ENCODE data around the gene ELF5.

The ELF5 gene

DNA sequence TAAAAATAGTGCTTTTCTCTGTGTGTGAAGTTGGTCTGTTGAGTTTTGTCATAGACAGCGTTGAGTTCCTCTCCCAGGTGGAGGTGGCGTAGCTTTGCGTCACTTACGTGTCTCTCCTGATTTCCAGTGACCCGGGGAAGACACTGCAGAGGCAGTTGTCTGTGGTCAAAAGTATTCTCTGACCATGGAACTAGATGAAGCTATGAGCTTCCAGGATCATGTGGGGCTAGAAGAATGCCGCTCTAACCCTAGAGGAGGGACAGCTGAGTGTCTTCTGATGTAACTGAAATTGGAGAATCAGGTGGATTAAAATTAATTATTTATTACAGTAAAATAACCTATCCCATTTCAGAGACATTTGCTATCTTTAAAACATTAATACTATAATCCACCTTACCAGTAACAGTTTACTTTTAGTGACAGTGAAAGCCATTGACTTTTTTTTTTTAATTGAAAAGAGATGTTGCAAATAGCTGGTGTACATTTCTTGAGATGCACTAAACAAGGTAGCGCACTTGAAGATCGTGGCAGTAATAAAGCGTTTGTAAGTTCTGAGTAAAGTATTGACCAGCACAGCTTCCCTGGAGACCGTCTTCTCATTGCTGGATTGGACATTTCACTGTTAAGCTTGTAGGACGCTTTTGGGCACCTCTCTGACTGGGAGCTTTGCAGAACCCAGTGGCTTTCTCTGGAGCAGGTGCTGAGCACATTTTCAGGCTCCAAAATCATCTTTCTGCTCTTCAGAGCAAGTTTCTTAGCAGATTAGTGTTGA lies 65.2 kb downstream of the ELF5 start:
- no peak for DNase-seq

DNA sequence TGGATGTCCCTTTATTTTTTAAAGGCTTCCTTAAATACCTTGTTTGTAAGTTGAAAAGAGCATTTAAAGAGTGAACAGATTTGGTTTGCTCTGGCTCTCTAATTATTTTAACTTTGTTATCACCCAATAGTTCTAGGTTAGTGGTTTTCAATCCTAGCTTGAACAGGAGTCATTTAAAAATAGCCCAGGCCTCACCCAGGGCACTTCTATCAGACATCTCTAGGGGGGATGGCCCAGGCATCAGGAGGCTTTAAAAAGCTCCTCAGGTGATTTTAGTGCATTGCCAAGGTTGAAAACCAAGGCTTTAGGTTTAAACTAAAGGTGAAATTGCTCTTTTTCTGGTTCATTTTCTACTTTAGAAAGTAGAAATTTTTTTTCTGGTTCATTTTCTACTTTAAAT lies 66.5 kb downstream of the ELF5 start:
- no peak for DNase-seq

DNA sequence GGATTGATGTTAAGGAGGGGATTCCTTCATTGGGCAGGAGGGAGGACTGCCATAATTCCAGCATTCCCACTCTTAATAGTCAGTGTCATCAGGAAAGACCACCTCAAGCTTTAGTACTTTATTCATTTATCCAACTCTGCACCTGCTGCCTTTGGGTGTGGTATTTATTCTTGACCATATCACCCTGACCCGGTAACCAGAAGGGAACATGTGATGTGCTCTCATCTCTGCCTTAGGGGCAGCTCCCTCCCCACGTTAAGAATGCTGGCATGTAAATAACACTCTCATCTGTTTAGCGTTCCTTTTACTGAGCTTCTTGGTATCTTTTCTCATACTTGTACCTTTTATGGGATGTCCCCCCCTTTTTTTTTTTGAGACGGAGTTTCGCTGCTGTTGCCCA lies 67.2 kb downstream of the ELF5 start:
- DNase-seq: no peak

DNA sequence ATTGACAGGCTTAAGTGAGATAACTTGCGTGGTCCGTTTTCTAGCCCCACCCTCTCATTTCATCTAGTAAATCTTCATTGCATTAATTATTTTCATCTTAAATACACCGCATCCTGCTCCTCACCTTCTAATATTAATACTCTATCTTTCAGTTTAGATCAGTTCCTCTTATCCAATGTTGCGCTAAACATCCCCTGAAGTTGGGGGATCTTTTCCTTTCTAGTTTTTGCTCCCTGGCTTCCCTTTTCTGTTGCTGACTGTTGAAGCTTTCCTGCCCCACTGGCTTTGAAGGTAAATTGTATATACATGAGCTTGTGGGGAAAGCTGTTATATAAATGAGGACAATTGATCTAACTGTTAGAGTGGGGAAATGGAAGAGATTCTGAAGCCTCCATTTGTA lies 67.6 kb downstream of the ELF5 start:
- DNase-seq: no peak

DNA sequence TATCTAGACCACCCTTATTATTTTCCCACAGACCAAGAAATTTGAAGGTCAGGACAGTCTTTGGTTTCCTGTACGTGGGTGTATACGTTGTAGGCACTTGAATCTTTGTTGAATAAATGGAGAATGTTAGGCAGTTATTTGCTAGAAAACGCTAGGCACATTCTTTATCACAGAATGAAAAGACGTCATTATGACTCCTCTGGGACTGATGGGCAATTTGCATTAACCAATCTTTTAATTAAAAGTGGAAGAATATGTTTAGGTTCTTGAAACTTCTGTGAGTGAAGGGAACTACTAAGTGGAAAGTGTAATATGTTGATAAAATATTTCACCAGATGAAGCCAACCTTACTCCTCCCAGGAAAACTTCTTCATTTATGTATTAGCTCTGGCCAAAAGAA lies 69.2 kb downstream of the ELF5 start:
- no peak for DNase-seq

DNA sequence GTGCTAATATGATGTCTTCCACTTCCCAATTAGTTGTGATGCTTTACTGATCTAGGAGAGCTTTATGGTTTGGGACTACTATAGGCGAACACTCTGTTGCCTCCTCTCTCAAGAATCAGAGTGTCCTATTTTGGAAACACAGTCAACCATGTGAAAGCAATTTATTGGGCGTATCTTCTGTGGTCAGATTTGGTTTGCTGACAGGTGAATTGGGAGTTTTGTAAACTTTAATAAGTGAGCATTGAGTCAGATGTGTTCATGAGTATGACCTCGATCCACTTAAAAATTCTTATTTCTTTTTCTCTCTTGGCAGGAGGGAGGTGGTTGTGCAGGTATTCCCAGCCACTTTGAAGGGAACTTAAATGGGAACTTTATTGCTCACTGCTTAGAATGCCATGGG lies 70.5 kb downstream of the ELF5 start:
- DNase-seq: no peak

DNA sequence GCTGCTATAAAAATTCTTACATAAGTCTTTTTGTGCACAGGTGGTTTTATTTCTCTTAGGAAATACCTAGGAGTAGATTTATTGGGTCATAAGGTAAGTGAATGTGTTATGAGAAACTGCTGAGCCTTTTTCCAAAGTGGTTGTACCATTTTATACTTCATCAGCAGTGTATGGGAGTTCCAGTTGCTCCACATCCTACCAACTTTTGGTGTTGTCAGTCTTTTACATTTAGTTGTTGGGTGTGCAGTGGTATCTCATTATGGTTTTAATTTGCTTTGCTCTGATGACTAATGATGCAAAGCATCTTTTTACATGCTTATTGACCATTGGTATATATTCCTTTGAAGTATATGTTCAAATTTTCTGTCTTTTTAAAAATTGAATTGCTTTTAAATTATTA lies 71.8 kb downstream of the ELF5 start:
- DNase-seq: no peak

DNA sequence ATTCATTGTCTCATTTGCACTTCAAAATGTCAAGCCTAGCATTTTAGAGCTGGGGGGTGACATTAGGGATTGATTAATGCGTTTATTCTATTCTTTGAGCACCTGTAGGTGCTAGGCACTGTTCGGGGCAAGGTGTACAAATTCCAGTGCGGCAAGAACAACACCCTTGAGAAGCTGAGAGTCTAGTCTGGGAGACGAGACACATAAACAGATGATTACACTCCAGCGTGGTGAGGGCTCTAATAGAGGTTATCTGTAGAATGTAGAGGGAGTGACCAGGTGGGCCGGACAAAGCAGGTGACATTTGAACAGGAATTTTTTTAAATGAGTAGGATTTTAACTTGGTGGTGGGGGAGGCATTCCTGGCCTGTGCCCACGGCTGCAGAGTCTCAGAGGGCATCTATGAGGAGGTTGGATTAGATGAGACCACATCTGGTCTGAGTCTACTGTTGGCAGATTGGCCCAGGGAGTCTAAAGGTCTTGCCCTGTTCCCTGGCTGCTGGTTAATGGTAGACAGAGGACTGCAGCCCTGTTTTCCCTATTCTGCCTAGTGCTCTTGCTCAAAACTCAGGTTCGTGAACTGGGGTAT lies 73.9 kb downstream of the ELF5 start:
- no peak for DNase-seq

DNA sequence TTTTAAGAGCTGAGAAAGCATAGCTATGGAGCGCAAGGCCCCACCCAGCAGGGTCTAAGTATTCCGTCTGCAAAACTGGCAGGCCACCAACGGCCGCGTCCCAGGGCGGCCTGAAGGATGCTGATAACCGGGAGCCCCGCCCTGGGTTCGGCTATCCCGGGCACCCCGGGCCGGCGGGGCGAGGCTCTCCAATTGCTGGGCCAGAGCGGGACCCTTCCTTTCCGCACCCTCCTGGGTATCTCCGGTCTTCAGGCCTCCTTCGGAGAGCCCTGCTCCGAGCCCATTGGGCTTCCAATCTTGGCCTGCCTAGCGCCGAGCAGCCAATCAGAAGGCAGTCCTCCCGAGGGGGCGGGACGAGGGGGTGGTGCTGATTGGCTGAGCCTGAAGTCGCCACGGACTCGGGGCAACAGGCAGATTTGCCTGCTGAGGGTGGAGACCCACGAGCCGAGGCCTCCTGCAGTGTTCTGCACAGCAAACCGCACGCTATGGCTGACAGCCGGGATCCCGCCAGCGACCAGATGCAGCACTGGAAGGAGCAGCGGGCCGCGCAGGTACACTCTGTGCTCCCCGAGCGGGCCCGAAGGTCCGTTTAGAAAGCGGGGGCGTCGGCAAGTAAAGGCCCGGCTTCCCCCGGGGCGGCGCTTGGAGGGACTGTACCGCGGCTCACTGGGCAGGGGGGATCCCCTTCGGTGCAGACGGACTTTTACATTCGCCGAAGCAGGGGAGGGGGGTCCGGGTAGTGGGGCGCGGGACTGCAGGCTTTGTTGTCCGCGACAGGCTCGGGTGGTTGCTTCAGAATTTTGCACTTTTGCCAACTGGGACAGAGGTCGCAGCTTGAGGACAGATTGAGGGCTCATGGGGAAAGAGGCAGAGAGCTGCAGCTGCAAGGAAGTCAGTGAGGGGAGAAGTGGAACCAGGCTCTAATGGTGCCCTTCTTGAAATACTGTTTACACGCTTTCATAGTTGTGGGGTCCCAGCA lies 74.8 kb downstream of the ELF5 start, which contains the start of gene CAT:
TSS of gene CAT (plus strand) at position 406 of the 979 bp plus-strand sequence. CDS start at position 486, 80 bp downstream.
- peak; percentile 97 for DNase-seq

DNA sequence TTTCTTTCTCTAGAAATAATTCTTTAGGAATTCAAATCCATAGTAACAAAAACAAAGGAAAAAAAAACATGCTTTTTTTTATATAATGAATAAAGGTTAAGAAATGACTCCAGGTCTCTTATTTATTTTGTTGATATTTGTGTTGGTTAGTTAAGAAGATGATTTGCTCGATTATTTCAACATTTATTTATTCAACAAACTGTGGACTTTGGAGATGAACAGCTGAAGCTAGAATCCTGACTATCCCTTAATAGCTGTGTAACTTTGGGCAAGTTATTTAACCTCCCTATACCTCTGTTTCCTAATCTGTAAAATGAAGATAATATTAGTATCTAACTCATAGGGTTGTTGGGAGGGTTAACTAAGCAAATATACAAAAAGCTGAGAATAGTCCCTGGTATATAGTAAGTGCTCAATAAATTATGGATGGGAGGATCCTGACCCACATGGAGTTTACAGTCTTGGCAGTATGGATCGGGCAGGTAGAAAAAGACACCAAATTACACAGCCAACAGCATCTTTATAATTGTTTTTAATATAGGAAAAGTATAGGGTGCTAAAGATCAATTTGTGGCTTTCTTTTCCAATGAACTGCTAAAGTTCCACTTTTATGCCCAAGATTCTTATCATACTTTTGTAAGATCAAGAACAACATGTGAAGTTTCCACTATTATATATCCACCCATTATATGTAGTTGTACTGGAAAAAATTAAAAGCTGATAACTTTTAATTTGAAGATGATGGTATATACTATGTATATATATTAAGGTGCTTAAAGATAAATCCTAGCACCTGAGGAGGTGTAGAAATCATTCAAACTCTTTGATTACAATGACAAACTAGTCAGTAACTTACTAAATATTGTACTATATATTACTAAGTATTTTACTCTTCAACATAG lies 76.1 kb downstream of the ELF5 start:
- DNase-seq: no peak

DNA sequence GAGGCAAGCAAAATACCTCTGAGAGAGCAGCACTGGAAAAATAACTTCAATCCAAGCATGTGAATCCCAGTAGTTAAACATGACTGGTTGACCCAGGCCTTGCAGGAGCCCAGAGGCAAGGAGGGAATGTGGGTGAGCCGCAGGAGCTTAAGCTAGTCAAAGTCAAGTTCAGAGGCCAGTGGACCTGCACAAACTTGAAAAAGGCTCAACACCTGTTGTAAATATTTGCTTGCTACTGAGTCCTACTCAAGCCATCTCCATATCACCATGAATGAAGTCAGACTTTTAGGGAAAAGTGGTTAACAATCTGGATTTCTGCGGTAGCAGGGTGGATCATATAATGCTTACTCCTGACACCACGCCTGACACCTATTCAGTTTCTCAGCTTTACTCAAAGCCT lies 79.7 kb downstream of the ELF5 start:
- DNase-seq: no peak

DNA sequence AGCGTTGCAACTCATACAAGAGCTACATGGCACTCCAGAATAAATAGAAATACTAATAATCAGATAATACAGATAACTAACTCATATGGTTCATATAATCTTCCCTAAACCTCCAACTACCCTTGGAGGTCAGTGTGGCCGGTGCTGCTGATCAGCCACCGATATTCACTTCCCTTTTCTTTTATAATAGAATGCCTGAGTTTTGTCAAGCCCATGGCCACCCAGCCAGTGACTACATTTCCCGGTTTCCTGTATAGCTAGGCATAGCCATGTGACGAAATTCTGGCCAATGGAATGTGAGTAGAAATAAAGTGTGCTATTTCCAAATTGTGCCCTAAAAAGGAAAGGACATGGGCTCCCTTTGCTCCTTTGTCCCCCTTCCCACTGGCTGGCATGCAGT lies 80.8 kb downstream of the ELF5 start:
- DNase-seq: no peak

DNA sequence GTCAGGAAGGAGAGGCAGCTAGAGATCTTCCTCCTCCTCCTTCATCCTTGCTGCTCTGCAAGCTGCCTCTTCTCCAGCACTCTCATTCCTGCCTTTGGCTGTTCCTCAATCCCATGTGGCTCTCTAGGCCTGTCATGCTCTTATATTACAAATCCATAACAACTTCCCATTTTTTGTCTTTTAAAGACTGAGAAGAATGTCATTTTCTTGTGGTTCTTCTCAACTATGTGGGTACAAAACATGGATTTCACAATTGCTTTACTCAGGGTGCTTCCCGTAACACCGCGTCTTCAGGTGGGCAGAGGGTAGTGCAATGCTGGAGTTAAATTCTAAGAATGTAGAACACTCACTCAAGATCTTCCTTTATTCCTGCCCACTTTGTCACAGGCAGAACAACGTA lies 81.6 kb downstream of the ELF5 start:
- no peak for DNase-seq
